Body of pancreas (tissue), 4 donors: Measurements from ENCODE around the gene RBMS1.

Source experiments
- CTCF ChIP-seq, 7 experiments: fragments of 450-650 bp in 4 of 7; fragments of 200-600 bp in 3 of 7; sonication (generic) in 3 of 7; IDR thresholded peaks; one replicate each; pipeline ENCODE4 v1.5.1; 2016 to 2019; ENCODE audit warnings: antibody characterized with exemption in 7 of 7
- POLR2A ChIP-seq, 3 donors: fragments of 450-650 bp; IDR thresholded peaks; one replicate each; pipeline ENCODE4 v1.6.1; 2016; ENCODE audit warnings: antibody characterized with exemption in 3 of 3, mild to moderate bottlenecking in 2 of 3

DNA sequence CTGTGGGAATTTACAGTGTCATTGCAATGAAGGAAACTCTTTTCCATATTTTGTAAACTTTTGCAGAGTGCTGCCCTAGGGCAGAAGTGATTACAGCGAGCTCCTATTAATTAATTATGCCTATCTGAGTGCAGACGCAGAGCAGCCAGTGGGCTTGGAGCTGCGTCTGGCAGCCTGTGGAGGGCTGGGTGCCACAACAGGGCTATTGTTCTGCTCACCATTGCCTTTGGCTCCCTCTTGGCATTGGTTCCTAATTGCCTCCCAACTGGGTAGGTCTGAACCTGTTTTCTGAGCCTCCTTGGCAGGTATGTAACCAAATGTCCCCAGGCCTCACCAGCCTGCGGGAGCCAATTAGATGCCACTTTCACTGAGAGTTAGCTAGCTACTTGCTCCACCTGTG lies 267.9 kb downstream of the RBMS1 start:
- TF ChIP-seq CTCF (IDR thresholded peaks at IDR 0.05) (no peak), POLR2A (IDR thresholded peaks at IDR 0.05) (no peak)
